Right renal cortex interstitium (tissue), 3 donors: ENCODE measurements around the gene GJA4. TPM values are rescaled to one million over a fixed set of nuclear protein-coding genes. Genes with fewer than 3 reads are reported as not detected.

Experiments
- DNase-seq, 3 donors: peaks; one replicate each; pipeline ENCODE4 v3.0.0-alpha.2; 2013; ENCODE audit warnings: low read depth in 3 of 3, low spot score in 2 of 3
- polyA plus RNA-seq, 3 donors: library from polyadenylated mRNA; unstranded; fragments of 120-200 nt; gene quantifications; one replicate each; pipeline ENCODE4 v1.2.1, GENCODE V29; 2013; ENCODE audit not compliant: insufficient read length in 3 of 3

The GJA4 gene
- polyA plus RNA-seq = 10 to 100 TPM; 15.4 to 20.3 (median 16.2) TPM

- no peak for DNase-seq
These were observed at the start of gene GJA4 for GRCh38 chr1:34792868-34793727. Gene GJA4 (plus strand): TSS chr1:34792999. CDS start chr1:34794214, 1,215 bp downstream.

GRCh38 chr1:34743775-34744174, 49.0 kb upstream of the GJA4 start:
- DNase-seq = no peak

- DNase-seq = no peak
These were observed 47.9 kb upstream of the GJA4 start for GRCh38 chr1:34744851-34745250.

GRCh38 chr1:34745666-34746065, 47.1 kb upstream of the GJA4 start:
- no peak for DNase-seq

GRCh38 chr1:34746101-34746500, 46.7 kb upstream of the GJA4 start:
- DNase-seq = no peak

GRCh38 chr1:34746785-34747637, 45.8 kb upstream of the GJA4 start:
- DNase-seq = no peak

GRCh38 chr1:34747638-34747941, 45.2 kb upstream of the GJA4 start:
- no peak for DNase-seq

GRCh38 chr1:34749992-34750391, 42.8 kb upstream of the GJA4 start:
- DNase-seq = no peak

- DNase-seq = no peak
These were observed 42.2 kb upstream of the GJA4 start for GRCh38 chr1:34750610-34751009.

GRCh38 chr1:34753163-34753562, 39.6 kb upstream of the GJA4 start:
- no peak for DNase-seq

GRCh38 chr1:34754964-34755637, 37.7 kb upstream of the GJA4 start, which contains the start of gene GJB5:
Gene GJB5 (plus strand): TSS chr1:34755047. CDS start chr1:34757331, 2,284 bp downstream.
- DNase-seq = no peak

GRCh38 chr1:34755961-34756360, 36.8 kb upstream of the GJA4 start:
- DNase-seq = no peak

GRCh38 chr1:34757386-34757785, 35.4 kb upstream of the GJA4 start:
- no peak for DNase-seq

- no peak for DNase-seq
These were observed 34.0 kb upstream of the GJA4 start for GRCh38 chr1:34758751-34759150.

GRCh38 chr1:34759503-34760357, 33.1 kb upstream of the GJA4 start, which contains the start of gene GJB4:
Gene GJB4 (plus strand): TSS chr1:34759740. CDS start chr1:34761255, 1,515 bp downstream.
- no peak for DNase-seq

- no peak for DNase-seq
These were observed 31.5 kb upstream of the GJA4 start for GRCh38 chr1:34761176-34761761.

- DNase-seq = no peak
These were observed 31.0 kb upstream of the GJA4 start for GRCh38 chr1:34761776-34762307.

- no peak for DNase-seq
These were observed 30.2 kb upstream of the GJA4 start for GRCh38 chr1:34762474-34763141.
